DND-41 (cell line): ENCODE results near the gene EMILIN2.

Source experiments
- EZH2 ChIP-seq: IDR thresholded peaks from 3 replicates; pipeline ENCODE4 v1.6.1; 2012; ENCODE audit warnings: borderline replicate concordance, low read depth, mild to moderate bottlenecking, moderate library complexity, low read length, inconsistent platforms; ENCODE audit not compliant: severe bottlenecking
- TF ChIP-seq, protein P1 (sequence below): IDR thresholded peaks from 2 replicates; pipeline ENCODE4 v1.5.1; 2012; ENCODE audit warnings: borderline replicate concordance, low read length, moderate library complexity, mild to moderate bottlenecking; ENCODE audit not compliant: poor library complexity, severe bottlenecking; ENCODE audit errors: extremely low read depth

DNA sequence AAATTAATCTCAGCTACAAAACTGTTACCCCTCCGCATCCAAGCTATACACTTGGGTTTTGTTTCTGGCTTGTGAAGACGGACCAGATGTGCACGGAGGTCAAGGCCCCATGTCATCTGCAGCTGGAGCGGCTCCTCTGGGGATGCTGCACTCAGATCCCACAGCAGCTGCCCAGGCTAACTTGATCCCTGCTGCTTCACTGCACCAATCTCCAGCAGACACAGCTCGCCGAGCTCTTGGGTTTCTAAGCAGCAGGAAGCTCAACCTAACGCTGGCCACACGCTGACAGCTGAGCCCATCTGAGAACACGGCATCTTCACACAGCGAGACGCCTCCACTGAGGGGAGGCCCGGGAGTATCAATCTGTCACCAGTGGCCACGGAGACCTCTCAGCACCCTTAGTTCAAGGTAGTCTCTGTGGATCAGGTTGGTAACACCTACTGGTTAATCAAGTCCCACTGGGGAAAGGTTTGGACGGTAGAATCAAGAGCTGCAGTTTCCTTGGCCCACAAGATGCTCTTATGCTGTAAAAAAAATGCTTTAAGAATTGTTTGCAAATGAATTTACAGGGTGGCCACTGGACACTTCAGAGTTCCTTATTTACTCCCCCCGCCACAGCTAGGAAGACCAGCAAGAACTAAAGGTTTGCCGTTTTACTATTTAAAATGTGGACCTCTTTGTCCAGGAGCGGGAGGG, 67.5 kb downstream of the EMILIN2 start:
- TF ChIP-seq, protein P1, sequence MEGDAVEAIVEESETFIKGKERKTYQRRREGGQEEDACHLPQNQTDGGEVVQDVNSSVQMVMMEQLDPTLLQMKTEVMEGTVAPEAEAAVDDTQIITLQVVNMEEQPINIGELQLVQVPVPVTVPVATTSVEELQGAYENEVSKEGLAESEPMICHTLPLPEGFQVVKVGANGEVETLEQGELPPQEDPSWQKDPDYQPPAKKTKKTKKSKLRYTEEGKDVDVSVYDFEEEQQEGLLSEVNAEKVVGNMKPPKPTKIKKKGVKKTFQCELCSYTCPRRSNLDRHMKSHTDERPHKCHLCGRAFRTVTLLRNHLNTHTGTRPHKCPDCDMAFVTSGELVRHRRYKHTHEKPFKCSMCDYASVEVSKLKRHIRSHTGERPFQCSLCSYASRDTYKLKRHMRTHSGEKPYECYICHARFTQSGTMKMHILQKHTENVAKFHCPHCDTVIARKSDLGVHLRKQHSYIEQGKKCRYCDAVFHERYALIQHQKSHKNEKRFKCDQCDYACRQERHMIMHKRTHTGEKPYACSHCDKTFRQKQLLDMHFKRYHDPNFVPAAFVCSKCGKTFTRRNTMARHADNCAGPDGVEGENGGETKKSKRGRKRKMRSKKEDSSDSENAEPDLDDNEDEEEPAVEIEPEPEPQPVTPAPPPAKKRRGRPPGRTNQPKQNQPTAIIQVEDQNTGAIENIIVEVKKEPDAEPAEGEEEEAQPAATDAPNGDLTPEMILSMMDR: no peak
- no peak for TF ChIP-seq EZH2
